NCI-H345 treated with DMSO at 0.1 percent for 48 hours (cell line): ENCODE data around the gene SAMD4A.

Source experiments
- DNase-seq: peaks from one replicate; lab custom pipeline; 2025; ENCODE audit not compliant: unreplicated experiment; lab: John Stamatoyannopoulos, UW

The SAMD4A gene

DNA sequence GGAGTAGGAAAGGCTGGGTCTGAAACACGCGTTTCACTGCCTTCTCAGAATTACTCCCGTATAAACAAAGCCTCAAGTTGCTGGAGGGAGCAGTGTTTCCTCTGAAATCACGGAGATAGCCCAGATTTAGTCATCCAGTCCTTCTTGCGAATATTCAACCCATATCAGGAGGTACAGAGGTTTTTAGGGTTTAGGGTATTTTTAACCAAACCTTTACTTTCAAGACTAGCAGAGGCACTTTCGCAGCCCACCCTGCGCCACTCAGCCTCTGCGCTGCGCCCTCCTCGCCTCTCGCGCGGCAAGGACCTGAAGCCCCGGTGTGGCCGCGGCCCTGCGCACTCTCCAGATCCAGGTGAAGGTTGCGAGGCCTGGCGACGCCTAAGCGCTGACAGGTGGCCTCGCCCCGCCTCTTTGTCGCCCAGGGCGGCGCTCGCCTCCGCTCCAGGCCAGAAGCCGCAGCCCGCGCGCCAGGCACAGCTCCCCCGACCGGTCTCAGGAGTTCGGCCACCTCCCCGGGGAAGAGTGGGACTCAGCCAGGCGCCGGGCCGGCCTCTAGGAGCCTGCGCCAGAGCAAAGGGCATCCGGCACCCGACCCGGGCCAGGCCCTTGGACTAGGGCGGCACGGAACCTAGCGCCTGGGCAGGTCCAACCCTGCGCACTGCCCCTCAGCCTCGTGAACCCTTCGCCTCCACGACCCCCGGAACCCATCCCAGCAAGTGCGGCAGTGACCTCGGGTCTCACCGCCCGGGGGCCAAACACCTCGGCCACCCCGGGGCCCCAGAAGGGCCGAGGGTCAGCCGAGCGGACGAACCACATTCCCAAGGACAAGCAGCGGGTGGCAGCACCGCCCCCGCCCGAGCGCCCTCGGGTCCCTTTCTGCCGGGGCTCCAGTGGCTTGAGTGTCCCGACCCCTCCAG, 1.8 kb upstream of the SAMD4A start:
- DNase-seq, result peak; percentile 65

GRCh38 chr14:54565785-54566409, 1.0 kb upstream of the SAMD4A start:
- DNase-seq, result peak; percentile 39

DNA sequence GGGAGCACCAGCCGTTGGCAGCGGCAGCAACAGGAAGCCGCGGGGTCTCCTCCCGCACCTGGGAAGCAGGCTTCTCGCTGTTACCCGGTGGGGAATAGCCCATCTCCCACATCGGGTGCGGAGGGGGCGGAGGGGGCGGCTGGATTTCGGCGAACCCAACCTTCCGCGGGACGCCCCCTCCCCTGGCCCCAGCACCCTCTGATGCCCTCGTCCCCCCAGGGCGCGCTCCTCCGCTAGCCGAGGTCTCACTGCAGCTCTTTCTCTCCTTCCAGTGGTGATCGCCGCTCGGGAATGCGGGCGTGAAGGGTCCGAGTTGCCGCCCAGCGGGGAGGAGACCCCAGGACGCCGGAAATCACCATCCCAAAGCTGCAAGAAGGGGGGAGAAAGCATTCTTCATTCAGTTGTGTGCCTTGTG, 303 bp downstream of the SAMD4A start:
- no peak for DNase-seq

- no peak for DNase-seq
Observed at GRCh38 chr14:54567639-54568561, 972 bp downstream of the SAMD4A start.

GRCh38 chr14:54568821-54569595, 2.1 kb downstream of the SAMD4A start:
- no peak for DNase-seq

- DNase-seq, result no peak
Observed at GRCh38 chr14:54570047-54570446, 3.1 kb downstream of the SAMD4A start.

DNA sequence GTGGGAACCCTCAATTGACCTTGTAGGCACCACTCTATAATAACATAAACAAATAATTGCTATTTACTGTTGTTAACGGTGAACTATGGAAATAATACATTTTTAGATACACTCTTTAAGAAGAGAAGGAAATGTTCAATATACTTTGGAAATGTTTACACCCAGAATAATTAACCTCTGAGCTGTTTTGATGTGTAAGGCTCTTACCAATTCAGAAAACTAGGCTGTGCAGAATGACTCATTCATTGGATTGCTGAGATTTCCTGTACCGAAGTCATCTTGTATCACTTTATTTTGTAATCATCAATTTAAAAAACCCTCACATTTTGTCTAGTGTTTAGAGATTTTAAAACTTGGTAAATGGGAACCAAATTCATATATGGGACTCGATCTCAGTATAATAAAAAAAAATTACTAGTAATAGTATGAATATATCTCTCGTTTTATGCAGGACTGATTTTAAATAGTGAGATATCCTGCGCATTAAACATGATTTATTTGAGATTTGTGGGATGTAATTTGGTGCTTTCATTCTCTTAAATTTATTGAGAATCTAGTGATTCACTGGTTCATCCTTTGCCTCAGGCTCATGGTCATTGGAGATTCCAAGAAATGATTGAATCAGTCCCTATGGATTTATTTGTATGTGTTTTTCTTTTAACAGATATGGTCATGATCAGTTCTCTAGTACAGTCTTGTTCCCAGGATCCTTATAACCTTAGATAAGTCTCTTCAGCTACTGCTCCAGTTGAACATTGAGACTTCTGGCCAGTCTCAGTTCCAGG, 3.9 kb downstream of the SAMD4A start:
- no peak for DNase-seq

DNA sequence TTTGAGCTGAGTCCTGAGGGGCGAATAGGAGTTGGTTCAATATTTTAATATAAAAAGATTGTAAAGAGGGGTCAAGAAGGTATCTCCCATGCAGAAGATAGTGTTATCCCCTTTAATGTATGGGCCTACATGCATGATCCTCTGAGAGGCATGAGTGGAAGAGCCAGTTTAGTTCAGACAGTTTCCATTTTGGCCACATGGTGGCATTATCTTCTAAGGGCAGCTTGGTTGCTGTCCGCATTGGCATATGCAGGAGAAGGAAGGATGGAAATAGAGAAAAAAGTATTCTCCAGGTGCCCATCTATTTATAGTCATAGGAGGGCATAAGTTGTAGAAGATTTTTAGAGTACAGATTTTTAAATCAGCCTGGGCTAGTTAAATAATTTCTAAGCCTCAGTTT, 5.4 kb downstream of the SAMD4A start:
- no peak for DNase-seq

- DNase-seq, result no peak
Observed at GRCh38 chr14:54574528-54574927, 7.6 kb downstream of the SAMD4A start.

DNA sequence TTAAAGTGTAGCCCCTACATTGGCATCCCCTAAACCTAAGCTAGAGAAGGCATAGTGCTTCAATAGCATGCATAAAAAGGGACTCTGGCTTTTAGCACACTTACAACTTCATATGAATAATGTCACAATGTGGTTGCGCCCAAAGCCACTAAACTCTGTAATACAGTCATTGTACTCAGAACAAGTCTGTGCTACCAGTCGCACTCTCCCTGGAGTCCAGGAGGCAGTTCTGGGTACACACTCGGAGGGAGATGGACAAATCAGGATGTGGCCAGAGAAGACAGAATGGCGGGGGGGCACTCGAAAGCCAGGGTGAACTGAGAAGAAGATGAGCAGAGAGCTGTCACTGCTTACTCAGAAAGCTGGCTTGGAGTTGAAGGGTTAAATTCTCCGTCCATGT, 10.6 kb downstream of the SAMD4A start:
- DNase-seq, result no peak

DNA sequence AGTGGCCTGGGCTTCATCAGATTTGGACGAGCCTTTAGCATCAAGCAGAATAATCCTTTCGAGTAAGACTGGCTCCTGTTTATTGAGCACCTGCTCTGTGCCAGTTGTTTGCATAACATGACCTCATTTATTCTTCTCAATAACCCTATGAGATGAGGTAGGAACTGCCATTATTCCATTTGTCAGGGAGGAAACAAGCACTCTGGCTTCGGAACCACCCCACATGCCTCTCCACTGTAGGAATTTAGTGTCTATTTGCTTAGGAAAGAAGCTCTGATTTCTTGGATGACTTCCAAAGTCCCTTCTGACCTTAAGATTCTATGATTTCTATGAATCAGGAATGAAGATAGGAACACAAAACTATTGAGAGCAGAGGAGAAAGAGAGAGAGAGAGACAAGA, 11.0 kb downstream of the SAMD4A start:
- no peak for DNase-seq

DNA sequence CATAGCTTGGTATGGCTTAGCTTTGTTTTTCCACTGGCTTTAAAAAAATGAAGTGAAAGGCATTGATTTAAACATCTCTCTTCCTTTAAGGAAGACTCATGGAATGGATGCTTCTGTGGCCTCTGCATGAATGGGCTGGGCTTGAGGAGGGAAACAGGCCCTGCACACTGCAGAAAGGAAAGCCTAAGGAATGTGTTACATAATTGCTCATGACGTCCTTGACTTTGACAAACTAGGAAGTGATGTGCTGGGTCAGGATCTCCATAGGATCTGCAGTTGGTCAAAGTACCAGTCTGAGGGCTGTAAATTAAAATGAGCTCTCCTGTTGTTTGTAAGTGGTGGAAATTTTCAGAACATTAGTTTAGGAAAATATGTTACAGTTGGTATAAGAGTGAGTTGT, 12.7 kb downstream of the SAMD4A start:
- DNase-seq, result no peak

DNA sequence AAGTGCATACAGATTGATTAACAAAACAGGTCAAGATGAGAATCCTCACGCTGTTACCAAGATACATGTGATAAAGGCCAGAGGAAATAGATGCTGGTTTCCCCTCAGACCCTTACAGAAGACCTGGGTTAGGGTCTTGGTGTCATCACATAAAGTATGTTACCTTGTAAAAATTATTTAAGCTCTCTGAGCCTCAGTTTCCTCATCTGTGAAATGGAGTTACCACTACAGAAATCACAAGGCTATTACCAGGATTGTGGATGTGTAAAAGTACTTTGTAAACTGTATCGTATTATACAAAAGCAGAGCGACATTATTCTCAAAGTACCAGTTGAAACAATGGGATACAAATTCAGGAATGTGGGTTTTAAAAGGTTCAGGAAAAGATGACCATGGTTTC, 14.0 kb downstream of the SAMD4A start:
- DNase-seq, result no peak

- no peak for DNase-seq
Observed at GRCh38 chr14:54582334-54582733, 15.4 kb downstream of the SAMD4A start.

DNA sequence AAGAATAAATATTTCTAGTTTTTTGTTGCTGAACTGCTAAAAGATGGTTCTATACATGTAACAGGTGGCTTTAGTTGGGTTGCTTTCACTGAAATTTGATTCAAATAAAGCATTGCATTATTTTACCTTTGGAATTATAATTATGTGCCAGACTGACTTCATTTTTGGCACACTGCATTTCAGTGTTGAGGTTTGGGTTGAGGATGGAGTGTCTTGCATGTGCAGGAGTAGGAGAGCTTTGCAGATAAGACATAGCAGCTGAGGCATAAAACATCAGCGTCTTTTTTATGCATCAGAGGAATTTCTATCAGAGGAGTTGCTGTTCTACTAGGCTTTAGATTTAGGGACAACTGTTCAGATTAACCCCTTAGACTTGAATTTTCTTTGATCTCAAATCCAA, 17.2 kb downstream of the SAMD4A start:
- no peak for DNase-seq

GRCh38 chr14:54585214-54585613, 18.3 kb downstream of the SAMD4A start:
- no peak for DNase-seq

DNA sequence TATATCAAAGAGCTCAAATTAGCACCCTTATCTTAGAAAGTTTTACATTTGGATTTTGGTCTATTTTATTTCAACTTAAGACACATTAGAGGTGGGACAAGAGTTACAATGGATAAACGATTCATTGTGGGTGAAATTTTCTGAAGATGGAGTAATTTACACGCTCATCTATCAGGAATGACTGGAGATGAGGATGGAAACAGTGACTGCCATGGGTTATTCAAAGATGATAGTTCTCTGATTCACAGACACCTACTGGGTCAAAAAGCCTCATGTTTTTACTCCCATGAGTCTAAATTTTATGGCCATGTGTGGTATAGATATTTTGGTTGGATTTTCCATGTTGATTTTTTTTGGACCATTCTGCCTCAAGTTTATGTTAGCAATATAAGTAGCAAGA, 22.1 kb downstream of the SAMD4A start:
- DNase-seq, result no peak

GRCh38 chr14:54589843-54590242, 22.9 kb downstream of the SAMD4A start:
- no peak for DNase-seq

GRCh38 chr14:54590481-54590880, 23.6 kb downstream of the SAMD4A start:
- no peak for DNase-seq

DNA sequence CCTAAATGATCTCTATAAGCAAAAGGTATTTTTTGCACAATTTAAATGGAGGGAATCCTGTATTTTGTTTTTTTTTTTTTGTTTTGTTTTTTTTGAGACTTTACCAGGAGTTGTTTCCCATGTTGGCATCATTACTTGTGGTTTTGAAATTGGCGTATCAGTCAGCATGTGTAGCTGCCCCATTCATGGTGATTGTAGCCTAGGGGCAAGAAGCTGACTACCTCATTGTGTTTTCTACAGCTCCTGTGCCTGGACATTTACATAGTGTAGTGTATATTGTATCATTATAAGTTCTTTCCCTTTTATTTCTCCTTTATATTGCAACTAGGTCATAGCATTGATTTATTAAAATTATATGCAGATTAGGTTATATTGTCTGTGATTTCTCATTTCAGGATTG, 24.5 kb downstream of the SAMD4A start:
- no peak for DNase-seq
